ENCODE data around the gene PCSK9.

PCSK9 gene

GRCh38 chr1:55039342-55040082, at the start of gene PCSK9:
Gene PCSK9 (plus strand): TSS chr1:55039548. CDS start chr1:55039838, 290 bp downstream.
- peak; percentile 34 for DNase-seq (ENCODE audit: low read depth)

GRCh38 chr1:54989968-54990810, 49.2 kb upstream of the PCSK9 start:
- no peak for DNase-seq (ENCODE audit: low read depth)

- DNase-seq (ENCODE audit: low read depth): no peak
These were observed 48.4 kb upstream of the PCSK9 start for GRCh38 chr1:54990916-54991315.

- no peak for DNase-seq (ENCODE audit: low read depth)
These were observed 47.4 kb upstream of the PCSK9 start for GRCh38 chr1:54991939-54992338.

GRCh38 chr1:54993140-54993539, 46.2 kb upstream of the PCSK9 start:
- no peak for DNase-seq (ENCODE audit: low read depth)

GRCh38 chr1:54994355-54994990, 44.9 kb upstream of the PCSK9 start:
- DNase-seq (ENCODE audit: low read depth): no peak

- no peak for DNase-seq (ENCODE audit: low read depth)
These were observed 44.2 kb upstream of the PCSK9 start for GRCh38 chr1:54995013-54995760.

GRCh38 chr1:54995835-54996234, 43.5 kb upstream of the PCSK9 start:
- no peak for DNase-seq (ENCODE audit: low read depth)

- DNase-seq (ENCODE audit: low read depth): peak; percentile 47
These were observed 42.9 kb upstream of the PCSK9 start for GRCh38 chr1:54996359-54996868.

GRCh38 chr1:54996869-54997710, 42.3 kb upstream of the PCSK9 start:
- DNase-seq (ENCODE audit: low read depth): no peak

- no peak for DNase-seq (ENCODE audit: low read depth)
These were observed 41.7 kb upstream of the PCSK9 start for GRCh38 chr1:54997711-54997986.

- no peak for DNase-seq (ENCODE audit: low read depth)
These were observed 41.2 kb upstream of the PCSK9 start for GRCh38 chr1:54998100-54998499.

- DNase-seq (ENCODE audit: low read depth): no peak
These were observed 40.7 kb upstream of the PCSK9 start, which contains the start of gene BSND for GRCh38 chr1:54998677-54999076. Gene BSND (plus strand): TSS chr1:54998933. CDS start chr1:54999187, 254 bp downstream.

- no peak for DNase-seq (ENCODE audit: low read depth)
These were observed 39.0 kb upstream of the PCSK9 start for GRCh38 chr1:55000110-55001085.

- no peak for DNase-seq (ENCODE audit: low read depth)
These were observed 38.0 kb upstream of the PCSK9 start for GRCh38 chr1:55001311-55001710.

- no peak for DNase-seq (ENCODE audit: low read depth)
These were observed 36.7 kb upstream of the PCSK9 start for GRCh38 chr1:55002686-55003085.

GRCh38 chr1:55005351-55006140, 33.8 kb upstream of the PCSK9 start:
- no peak for DNase-seq (ENCODE audit: low read depth)

GRCh38 chr1:55006931-55007330, 32.4 kb upstream of the PCSK9 start:
- DNase-seq (ENCODE audit: low read depth): no peak

GRCh38 chr1:55007625-55008024, 31.7 kb upstream of the PCSK9 start:
- peak; percentile 24 for DNase-seq (ENCODE audit: low read depth)

Data from HS-27A (cell line).